ENCODE data around the gene PRKD3. TPM values are rescaled to one million over a fixed set of nuclear protein-coding genes. Genes with fewer than 3 reads are reported as not detected.

PRKD3 gene
- 10 to 100 TPM; 46.8 to 78.4 TPM for total RNA-seq

DNA sequence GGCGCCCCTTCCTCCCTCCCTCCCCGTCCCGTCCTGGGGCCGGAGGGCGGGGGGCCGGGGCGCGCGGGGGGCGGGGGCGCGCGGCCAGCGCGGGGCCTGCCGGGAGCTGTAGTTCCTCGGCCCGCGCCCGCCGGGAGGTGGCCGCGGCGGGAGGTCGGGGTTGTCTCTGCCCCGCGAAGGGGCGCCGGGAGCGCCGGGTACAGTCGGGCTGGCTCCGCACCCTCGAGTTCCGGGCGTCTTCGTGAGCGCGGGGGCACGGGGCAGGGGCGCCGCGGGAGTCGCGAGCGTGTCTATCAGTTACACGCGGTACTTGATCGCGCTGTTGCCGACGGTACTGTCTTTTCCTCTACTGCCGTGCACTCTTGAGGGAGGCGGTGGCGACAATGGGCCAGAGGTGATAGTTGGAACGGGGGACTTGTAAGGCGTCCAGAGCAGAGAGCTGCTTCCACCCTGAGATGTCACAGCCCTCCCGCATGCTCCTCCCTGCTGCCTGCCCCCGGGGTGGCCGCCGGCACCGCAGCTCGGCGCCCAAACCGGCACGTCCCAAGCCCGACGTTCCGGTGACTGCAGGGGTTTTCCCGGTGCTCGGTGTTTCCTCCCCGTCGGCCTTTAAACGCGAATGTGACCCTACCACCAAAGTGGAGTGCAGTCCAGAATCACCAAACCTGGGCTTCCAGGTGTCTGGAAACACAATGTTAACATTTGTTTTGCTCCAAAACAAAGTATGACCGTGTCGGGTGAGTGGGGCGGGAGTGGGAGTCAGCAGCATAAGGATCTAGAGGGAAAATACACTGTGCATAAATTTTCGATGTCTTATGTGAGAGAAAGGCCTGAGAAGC lies at the start of gene PRKD3:
Gene PRKD3 (minus strand): TSS at position 48 of the 839 bp plus-strand sequence. CDS start 8,309 bp downstream, outside the sequence.
- no peaks in the 10 kb centered on the region for H3K27me3 ChIP-seq (replicated peaks; ENCODE audit: insufficient read depth)
- TF ChIP-seq, protein P1, sequence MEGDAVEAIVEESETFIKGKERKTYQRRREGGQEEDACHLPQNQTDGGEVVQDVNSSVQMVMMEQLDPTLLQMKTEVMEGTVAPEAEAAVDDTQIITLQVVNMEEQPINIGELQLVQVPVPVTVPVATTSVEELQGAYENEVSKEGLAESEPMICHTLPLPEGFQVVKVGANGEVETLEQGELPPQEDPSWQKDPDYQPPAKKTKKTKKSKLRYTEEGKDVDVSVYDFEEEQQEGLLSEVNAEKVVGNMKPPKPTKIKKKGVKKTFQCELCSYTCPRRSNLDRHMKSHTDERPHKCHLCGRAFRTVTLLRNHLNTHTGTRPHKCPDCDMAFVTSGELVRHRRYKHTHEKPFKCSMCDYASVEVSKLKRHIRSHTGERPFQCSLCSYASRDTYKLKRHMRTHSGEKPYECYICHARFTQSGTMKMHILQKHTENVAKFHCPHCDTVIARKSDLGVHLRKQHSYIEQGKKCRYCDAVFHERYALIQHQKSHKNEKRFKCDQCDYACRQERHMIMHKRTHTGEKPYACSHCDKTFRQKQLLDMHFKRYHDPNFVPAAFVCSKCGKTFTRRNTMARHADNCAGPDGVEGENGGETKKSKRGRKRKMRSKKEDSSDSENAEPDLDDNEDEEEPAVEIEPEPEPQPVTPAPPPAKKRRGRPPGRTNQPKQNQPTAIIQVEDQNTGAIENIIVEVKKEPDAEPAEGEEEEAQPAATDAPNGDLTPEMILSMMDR (IDR thresholded peaks at IDR 0.05), result peak; percentile 2
- peaks cover 21 to 36% of the 10 kb centered on the region in 2 donors for H3K4me1 ChIP-seq (ENCODE audit: control insufficient read depth in 1 of 2, low read depth in 2 of 2)
- ATAC-seq (ENCODE audit: insufficient number of reproducible peaks, low FRiP score, low read depth) (peak; percentile 75), DNase-seq (ENCODE audit: low spot score) (no peak)
- H3K4me3 ChIP-seq, result peak within 1 kb of the TSS; percentile 81
- H3K36me3 ChIP-seq, result no peaks in the 10 kb centered on the region
- H3K27ac ChIP-seq, result peak within 1 kb of the TSS; percentile 77 to 93
- H3K9me3 ChIP-seq, result no peaks in the 10 kb centered on the region

DNA sequence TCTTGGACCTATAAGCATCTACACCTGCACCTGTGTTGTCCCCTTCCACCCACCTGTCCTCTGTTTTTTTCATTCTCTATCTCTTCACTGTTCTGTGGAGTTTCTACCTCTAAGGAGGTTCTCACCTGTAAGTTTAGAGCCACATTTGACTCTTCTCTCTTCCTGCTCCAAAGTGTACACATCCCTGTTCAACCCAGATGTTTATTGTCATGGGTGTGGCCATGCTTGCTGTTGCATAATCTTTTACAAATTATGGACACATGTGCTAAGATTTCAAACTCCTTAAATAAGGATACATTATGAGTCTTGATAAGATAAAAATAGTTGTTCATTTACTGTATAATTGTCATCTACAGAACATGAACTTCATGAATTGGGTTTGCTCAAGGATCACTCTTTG lies 47.4 kb upstream of the PRKD3 start:
- no peaks in the 10 kb centered on the region for H3K36me3 ChIP-seq
- ATAC-seq (ENCODE audit: insufficient number of reproducible peaks, low FRiP score, low read depth) (no peak), DNase-seq (ENCODE audit: low spot score) (no peak)
- TF ChIP-seq, protein P1 (IDR thresholded peaks at IDR 0.05), result no peak
- H3K9me3 ChIP-seq, result no peaks in the 10 kb centered on the region
- no peaks in the 10 kb centered on the region for H3K27me3 ChIP-seq (replicated peaks; ENCODE audit: insufficient read depth)
- no peak overlapping the region for H3K4me3 ChIP-seq
- no peak overlapping the region for H3K27ac ChIP-seq
- no peaks in the 10 kb centered on the region for H3K4me1 ChIP-seq (ENCODE audit: control insufficient read depth in 1 of 2, low read depth in 2 of 2)

- no peak for ATAC-seq (ENCODE audit: insufficient number of reproducible peaks, low FRiP score, low read depth)
- no peak overlapping the region for H3K27ac ChIP-seq
- DNase-seq (ENCODE audit: low spot score), result no peak
- no peaks in the 10 kb centered on the region for H3K4me1 ChIP-seq (ENCODE audit: control insufficient read depth in 1 of 2, low read depth in 2 of 2)
- H3K27me3 ChIP-seq (replicated peaks; ENCODE audit: insufficient read depth), result no peaks in the 10 kb centered on the region
- TF ChIP-seq, protein P1 (IDR thresholded peaks at IDR 0.05), result no peak
- H3K36me3 ChIP-seq, result no peaks in the 10 kb centered on the region
- no peak overlapping the region for H3K4me3 ChIP-seq
- H3K9me3 ChIP-seq, result no peaks in the 10 kb centered on the region
Observed at GRCh38 chr2:37370666-37371065, 46.0 kb upstream of the PRKD3 start.

GRCh38 chr2:37367984-37368383 lies 43.4 kb upstream of the PRKD3 start:
- ATAC-seq (ENCODE audit: insufficient number of reproducible peaks, low FRiP score, low read depth) (no peak), DNase-seq (ENCODE audit: low spot score) (no peak)
- no peak overlapping the region for H3K27ac ChIP-seq
- TF ChIP-seq, protein P1 (IDR thresholded peaks at IDR 0.05), result no peak
- H3K9me3 ChIP-seq, result no peaks in the 10 kb centered on the region
- H3K4me3 ChIP-seq, result no peak overlapping the region
- no peaks in the 10 kb centered on the region for H3K36me3 ChIP-seq
- H3K4me1 ChIP-seq (ENCODE audit: control insufficient read depth in 1 of 2, low read depth in 2 of 2), result no peaks in the 10 kb centered on the region
- H3K27me3 ChIP-seq (replicated peaks; ENCODE audit: insufficient read depth), result no peaks in the 10 kb centered on the region

- TF ChIP-seq, protein P1 (IDR thresholded peaks at IDR 0.05), result no peak
- H3K4me3 ChIP-seq, result no peak overlapping the region
- H3K27ac ChIP-seq, result no peak overlapping the region
- ATAC-seq (ENCODE audit: insufficient number of reproducible peaks, low FRiP score, low read depth) (no peak), DNase-seq (ENCODE audit: low spot score) (no peak)
- H3K9me3 ChIP-seq, result no peaks in the 10 kb centered on the region
- no peaks in the 10 kb centered on the region for H3K4me1 ChIP-seq (ENCODE audit: control insufficient read depth in 1 of 2, low read depth in 2 of 2)
- H3K36me3 ChIP-seq, result no peaks in the 10 kb centered on the region
- H3K27me3 ChIP-seq (replicated peaks; ENCODE audit: insufficient read depth), result no peaks in the 10 kb centered on the region
Observed at GRCh38 chr2:37367310-37367709, 42.7 kb upstream of the PRKD3 start.

Measured in thoracic aorta (tissue), 2 donors.